SU-DHL-6 (cell line): ENCODE results near the gene NTF4.

Experiments used
- CTCF ChIP-seq: fragments of 200-600 bp; sonication (generic); IDR thresholded peaks from one replicate; pipeline ENCODE4 v1.5.1; 2017; ENCODE audit warnings: antibody characterized with exemption, mild to moderate bottlenecking, low read length, moderate library complexity; ENCODE audit not compliant: insufficient read depth, poor library complexity, severe bottlenecking
- EZH2phosphoT487 ChIP-seq: fragments of 200-600 bp; sonication (generic), shearing (Covaris generic); conservative IDR thresholded peaks from 2 replicates; pipeline ENCODE4 v1.6.1; 2018; ENCODE audit warnings: mild to moderate bottlenecking, antibody characterized with exemption, low read length, moderate library complexity, mixed read lengths

GRCh38 chr19:49017666-49018351 lies 46.8 kb downstream of the NTF4 start:
- TF ChIP-seq CTCF (peak; percentile 33), EZH2phosphoT487 (no peak)
